ENCODE data around the gene C9orf50.

Gene C9orf50

GRCh38 chr9:129570450-129571297 lies 50.2 kb downstream of the C9orf50 start:
- Histone ChIP-seq H3K27ac (ENCODE audit: insufficient read depth, low read depth, low read length, poor library complexity, severe bottlenecking) (no peak overlapping the region), H3K9me3 (ENCODE audit: control insufficient read depth, low read length) (no peaks in the 10 kb centered on the region), H3K4me1 (ENCODE audit: control insufficient read depth, insufficient read depth, low read length) (peaks cover 29% of the 10 kb centered on the region), H3K4me3 (ENCODE audit: insufficient read depth, low read depth, low read length) (no peak overlapping the region), H3K27me3 (ENCODE audit: control insufficient read depth, insufficient read depth, low read length, poor library complexity, severe bottlenecking) (no peaks in the 10 kb centered on the region), H3K36me3 (ENCODE audit: control insufficient read depth, insufficient read depth, low read length) (no peaks in the 10 kb centered on the region)
- WGBS, 2 experiments, result 49 to 59% methylated on average over 14 of the region's 14 CpGs

DNA sequence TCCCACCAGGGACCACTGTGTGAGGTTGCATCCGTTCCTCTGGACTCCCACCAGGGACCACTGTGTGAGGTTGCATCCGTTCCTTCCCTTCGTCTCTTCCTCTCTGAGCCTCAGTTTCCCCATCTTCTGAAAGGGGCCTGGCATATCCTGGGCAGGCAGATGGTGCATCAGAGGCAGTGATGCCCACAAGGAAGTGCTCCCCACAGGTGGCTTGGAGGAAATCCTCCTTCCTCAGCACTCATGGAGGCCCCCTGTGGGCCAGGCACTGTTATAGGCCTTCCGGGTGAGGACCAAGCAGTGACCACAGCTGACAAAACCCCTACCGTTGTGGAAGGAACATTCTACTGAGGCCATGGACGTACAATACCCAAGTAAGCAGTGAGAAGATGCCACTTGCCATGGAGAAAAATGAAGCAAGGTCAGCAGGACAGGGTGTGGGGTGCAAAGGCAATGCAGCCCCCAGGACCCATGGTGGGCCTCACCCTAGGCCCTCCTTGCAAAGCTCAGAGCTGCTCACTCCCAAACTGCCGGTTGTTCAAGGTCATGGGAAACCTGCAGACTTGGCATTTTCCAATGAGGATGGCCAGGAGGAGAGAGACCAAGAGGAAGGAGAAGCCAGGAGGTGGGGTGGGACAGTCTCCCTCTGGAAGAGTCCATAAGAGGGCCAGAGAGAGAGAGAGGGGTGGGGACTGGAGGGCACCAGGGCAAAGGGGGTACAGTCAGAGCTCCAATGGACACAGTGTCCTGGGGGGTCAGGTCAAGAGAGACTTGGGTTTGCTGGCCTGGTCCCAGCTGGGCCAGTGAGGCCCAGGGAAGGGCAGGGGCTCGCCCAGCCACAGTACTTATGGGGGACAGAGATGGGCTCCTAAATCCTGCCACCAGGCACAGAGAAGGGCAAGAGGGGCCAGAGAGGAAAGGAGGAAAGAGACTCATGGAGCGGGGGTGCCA lies 51.1 kb downstream of the C9orf50 start:
- Histone ChIP-seq H3K27ac (ENCODE audit: insufficient read depth, low read depth, low read length, poor library complexity, severe bottlenecking) (no peak overlapping the region), H3K9me3 (ENCODE audit: control insufficient read depth, low read length) (no peaks in the 10 kb centered on the region), H3K4me3 (ENCODE audit: insufficient read depth, low read depth, low read length) (peak overlapping the region; percentile 29), H3K4me1 (ENCODE audit: control insufficient read depth, insufficient read depth, low read length) (peaks cover 29% of the 10 kb centered on the region), H3K36me3 (ENCODE audit: control insufficient read depth, insufficient read depth, low read length) (no peaks in the 10 kb centered on the region), H3K27me3 (ENCODE audit: control insufficient read depth, insufficient read depth, low read length, poor library complexity, severe bottlenecking) (no peaks in the 10 kb centered on the region)
- 62 to 67% methylated on average over 9 of the region's 9 CpGs for WGBS, 2 experiments

GRCh38 chr9:129568560-129569501 lies 52.1 kb downstream of the C9orf50 start:
- H3K36me3 ChIP-seq (ENCODE audit: control insufficient read depth, insufficient read depth, low read length), result no peaks in the 10 kb centered on the region
- H3K27me3 ChIP-seq (ENCODE audit: control insufficient read depth, insufficient read depth, low read length, poor library complexity, severe bottlenecking), result no peaks in the 10 kb centered on the region
- no peaks in the 10 kb centered on the region for H3K9me3 ChIP-seq (ENCODE audit: control insufficient read depth, low read length)
- WGBS, 2 experiments, result 2% methylated on average over 90 to 92 of the region's 92 CpGs
- H3K4me3 ChIP-seq (ENCODE audit: insufficient read depth, low read depth, low read length), result peak overlapping the region; percentile 44
- H3K4me1 ChIP-seq (ENCODE audit: control insufficient read depth, insufficient read depth, low read length), result peaks cover 29% of the 10 kb centered on the region
- peak overlapping the region; percentile 60 for H3K27ac ChIP-seq (ENCODE audit: insufficient read depth, low read depth, low read length, poor library complexity, severe bottlenecking)

DNA sequence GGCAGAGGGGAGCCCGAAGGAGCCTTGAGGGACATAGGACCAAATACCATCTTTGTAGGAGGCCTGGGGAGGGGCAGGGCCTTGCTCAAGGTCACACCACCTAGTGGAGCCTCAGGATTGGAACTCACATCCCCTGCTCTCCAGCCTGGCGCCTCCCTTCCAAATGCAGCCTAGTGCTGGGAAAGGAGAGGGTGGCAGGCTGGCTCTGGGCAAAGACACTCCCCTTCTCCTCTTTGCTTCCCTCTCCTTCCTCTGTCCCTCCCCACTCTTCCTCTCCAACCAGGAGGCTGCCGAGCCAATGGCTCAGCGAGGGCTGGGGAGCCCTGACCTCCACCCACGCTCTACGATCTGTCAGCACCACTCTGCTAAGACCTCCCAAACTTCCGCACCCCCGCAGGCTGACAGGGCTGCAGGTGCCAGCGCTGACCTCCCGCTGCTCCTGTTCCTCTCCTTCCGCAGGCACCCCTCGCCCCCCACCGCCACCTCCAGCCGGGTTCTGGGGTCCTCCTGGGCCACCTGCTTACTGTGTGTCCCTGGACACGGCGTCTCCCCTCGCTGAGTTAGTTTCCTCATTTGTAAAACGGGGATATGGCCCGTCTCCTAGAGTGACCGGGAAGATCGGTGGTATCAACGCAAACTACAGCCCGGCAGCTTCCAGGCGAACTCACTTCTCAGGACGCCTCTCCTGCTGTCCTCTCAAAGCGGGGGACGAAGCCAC lies 52.9 kb downstream of the C9orf50 start:
- WGBS, 2 experiments, result 3 to 4% methylated on average over 27 of the region's 27 CpGs
- no peaks in the 10 kb centered on the region for H3K9me3 ChIP-seq (ENCODE audit: control insufficient read depth, low read length)
- peak overlapping the region; percentile 44 for H3K4me3 ChIP-seq (ENCODE audit: insufficient read depth, low read depth, low read length)

DNA sequence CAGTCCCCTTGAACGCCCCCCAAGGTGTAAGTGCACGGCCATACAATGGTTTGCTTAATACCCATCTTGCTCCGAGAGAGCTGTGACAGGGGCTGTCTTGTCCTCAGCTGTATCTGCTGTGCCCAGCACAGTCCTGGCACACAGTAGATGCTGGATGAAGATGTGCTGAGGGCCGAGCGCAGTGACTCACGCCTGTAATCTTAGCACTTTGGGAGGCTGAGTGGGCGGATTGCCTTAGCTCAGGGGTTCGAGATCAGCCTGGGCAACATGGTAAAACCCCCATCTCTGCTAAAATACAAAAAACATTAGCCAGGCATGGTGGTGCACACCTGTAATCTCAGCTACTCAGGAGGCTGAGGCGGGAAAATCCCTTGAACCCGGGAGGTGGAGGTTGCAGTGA lies 53.6 kb downstream of the C9orf50 start:
- no peaks in the 10 kb centered on the region for H3K9me3 ChIP-seq (ENCODE audit: control insufficient read depth, low read length)
- no peaks in the 10 kb centered on the region for H3K27me3 ChIP-seq (ENCODE audit: control insufficient read depth, insufficient read depth, low read length, poor library complexity, severe bottlenecking)
- WGBS, 2 experiments, result 84 to 85% methylated on average over 10 of the region's 10 CpGs
- H3K27ac ChIP-seq (ENCODE audit: insufficient read depth, low read depth, low read length, poor library complexity, severe bottlenecking), result no peak overlapping the region
- H3K4me3 ChIP-seq (ENCODE audit: insufficient read depth, low read depth, low read length), result no peak overlapping the region
- peaks cover 35% of the 10 kb centered on the region for H3K4me1 ChIP-seq (ENCODE audit: control insufficient read depth, insufficient read depth, low read length)
- no peaks in the 10 kb centered on the region for H3K36me3 ChIP-seq (ENCODE audit: control insufficient read depth, insufficient read depth, low read length)

More for the DNA sequence above, 52.9 kb downstream of the C9orf50 start:
- Histone ChIP-seq H3K27me3 (ENCODE audit: control insufficient read depth, insufficient read depth, low read length, poor library complexity, severe bottlenecking) (no peaks in the 10 kb centered on the region), H3K36me3 (ENCODE audit: control insufficient read depth, insufficient read depth, low read length) (no peaks in the 10 kb centered on the region), H3K4me1 (ENCODE audit: control insufficient read depth, insufficient read depth, low read length) (peaks cover 29% of the 10 kb centered on the region), H3K27ac (ENCODE audit: insufficient read depth, low read depth, low read length, poor library complexity, severe bottlenecking) (peak overlapping the region; percentile 60)

DNA sequence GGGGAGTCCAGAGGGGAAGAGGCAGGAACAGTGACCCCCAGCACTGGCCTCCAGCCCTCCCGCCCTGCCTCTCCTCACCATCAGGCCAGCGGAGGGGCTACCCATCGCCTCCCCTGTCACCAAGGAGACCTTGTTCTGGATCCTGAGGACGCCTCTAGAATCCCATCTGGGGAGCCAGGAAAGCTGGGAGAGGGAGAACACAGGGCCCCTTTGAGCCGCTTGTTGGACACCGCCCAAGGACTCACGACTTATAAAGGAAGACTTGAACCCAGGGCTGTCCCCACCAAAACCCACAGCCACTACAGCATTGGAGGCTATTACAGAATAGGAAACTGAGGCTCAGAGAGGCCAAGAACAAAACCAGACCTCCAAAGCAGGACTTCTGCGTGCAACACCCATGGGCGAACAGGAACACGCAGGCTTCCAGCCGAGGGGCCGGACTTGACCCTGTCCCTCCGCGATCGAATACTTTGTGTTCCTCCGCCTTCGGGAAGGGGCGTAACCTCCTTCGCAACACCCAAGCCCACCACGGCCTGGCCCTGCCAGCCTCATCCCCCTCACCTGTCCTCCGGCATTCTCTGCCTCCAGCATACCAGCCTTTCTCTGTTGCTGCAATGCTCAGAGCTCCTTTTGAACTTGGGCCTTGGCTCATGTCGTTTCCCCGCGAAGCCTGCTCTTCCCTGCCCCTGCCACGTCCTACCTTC lies 54.2 kb downstream of the C9orf50 start:
- H3K4me3 ChIP-seq (ENCODE audit: insufficient read depth, low read depth, low read length), result no peak overlapping the region
- H3K27ac ChIP-seq (ENCODE audit: insufficient read depth, low read depth, low read length, poor library complexity, severe bottlenecking), result no peak overlapping the region
- no peaks in the 10 kb centered on the region for H3K9me3 ChIP-seq (ENCODE audit: control insufficient read depth, low read length)
- 91% methylated on average over 25 of the region's 25 CpGs for WGBS, 2 experiments
- no peaks in the 10 kb centered on the region for H3K36me3 ChIP-seq (ENCODE audit: control insufficient read depth, insufficient read depth, low read length)
- peaks cover 41% of the 10 kb centered on the region for H3K4me1 ChIP-seq (ENCODE audit: control insufficient read depth, insufficient read depth, low read length)
- H3K27me3 ChIP-seq (ENCODE audit: control insufficient read depth, insufficient read depth, low read length, poor library complexity, severe bottlenecking), result no peaks in the 10 kb centered on the region

- no peak overlapping the region for H3K27ac ChIP-seq (ENCODE audit: insufficient read depth, low read depth, low read length, poor library complexity, severe bottlenecking)
- no peak overlapping the region for H3K4me3 ChIP-seq (ENCODE audit: insufficient read depth, low read depth, low read length)
- peaks cover 47% of the 10 kb centered on the region for H3K4me1 ChIP-seq (ENCODE audit: control insufficient read depth, insufficient read depth, low read length)
- H3K9me3 ChIP-seq (ENCODE audit: control insufficient read depth, low read length), result no peaks in the 10 kb centered on the region
- H3K36me3 ChIP-seq (ENCODE audit: control insufficient read depth, insufficient read depth, low read length), result no peaks in the 10 kb centered on the region
- WGBS, 2 experiments, result 85 to 87% methylated on average over 8 of the region's 8 CpGs
- H3K27me3 ChIP-seq (ENCODE audit: control insufficient read depth, insufficient read depth, low read length, poor library complexity, severe bottlenecking), result no peaks in the 10 kb centered on the region
Observed at GRCh38 chr9:129562917-129563316, 58.0 kb downstream of the C9orf50 start.

GRCh38 chr9:129562514-129562913 lies 58.4 kb downstream of the C9orf50 start:
- WGBS, 2 experiments, result 85% methylated on average over 12 of the region's 12 CpGs
- H3K27me3 ChIP-seq (ENCODE audit: control insufficient read depth, insufficient read depth, low read length, poor library complexity, severe bottlenecking), result no peaks in the 10 kb centered on the region
- no peak overlapping the region for H3K27ac ChIP-seq (ENCODE audit: insufficient read depth, low read depth, low read length, poor library complexity, severe bottlenecking)
- H3K36me3 ChIP-seq (ENCODE audit: control insufficient read depth, insufficient read depth, low read length), result no peaks in the 10 kb centered on the region
- no peaks in the 10 kb centered on the region for H3K9me3 ChIP-seq (ENCODE audit: control insufficient read depth, low read length)
- H3K4me3 ChIP-seq (ENCODE audit: insufficient read depth, low read depth, low read length), result no peak overlapping the region
- peaks cover 47% of the 10 kb centered on the region for H3K4me1 ChIP-seq (ENCODE audit: control insufficient read depth, insufficient read depth, low read length)
